ENCODE data around the gene U2SURP. TPM values are rescaled to one million over a fixed set of nuclear protein-coding genes. Genes with fewer than 3 reads are reported as not detected.

The U2SURP gene
- total RNA-seq, 2 donors from 2014 or later, result 53.1 to 91.5 TPM

DNA sequence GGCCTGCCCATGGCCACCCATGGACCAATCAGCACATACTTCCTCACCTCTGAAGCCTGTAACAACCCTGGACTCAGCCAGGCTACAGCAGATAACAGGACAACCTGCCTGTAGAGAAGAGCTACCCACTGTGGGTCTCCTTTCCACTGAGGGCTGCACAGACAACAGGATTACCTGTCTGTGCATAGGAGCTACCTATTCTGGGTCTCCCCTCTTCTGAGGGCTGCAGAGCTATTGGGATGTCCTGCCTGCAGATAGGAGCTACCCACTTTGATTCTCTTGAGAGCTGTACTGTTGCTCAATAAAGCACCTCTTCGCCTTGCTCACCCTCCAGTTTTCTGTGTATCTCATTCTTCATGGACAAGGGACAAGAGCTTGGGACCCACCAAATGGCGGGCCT is 94.4 kb downstream of the U2SURP start:
- no peaks in the 10 kb centered on the region for H3K4me1 ChIP-seq (ENCODE audit: control insufficient read depth in 1 of 2, low read depth in 2 of 2)
- H3K36me3 ChIP-seq, result no peaks in the 10 kb centered on the region
- no peak overlapping the region for H3K4me3 ChIP-seq
- no peak overlapping the region for H3K27ac ChIP-seq
- H3K9me3 ChIP-seq, result no peaks in the 10 kb centered on the region
- TF ChIP-seq, protein P1, sequence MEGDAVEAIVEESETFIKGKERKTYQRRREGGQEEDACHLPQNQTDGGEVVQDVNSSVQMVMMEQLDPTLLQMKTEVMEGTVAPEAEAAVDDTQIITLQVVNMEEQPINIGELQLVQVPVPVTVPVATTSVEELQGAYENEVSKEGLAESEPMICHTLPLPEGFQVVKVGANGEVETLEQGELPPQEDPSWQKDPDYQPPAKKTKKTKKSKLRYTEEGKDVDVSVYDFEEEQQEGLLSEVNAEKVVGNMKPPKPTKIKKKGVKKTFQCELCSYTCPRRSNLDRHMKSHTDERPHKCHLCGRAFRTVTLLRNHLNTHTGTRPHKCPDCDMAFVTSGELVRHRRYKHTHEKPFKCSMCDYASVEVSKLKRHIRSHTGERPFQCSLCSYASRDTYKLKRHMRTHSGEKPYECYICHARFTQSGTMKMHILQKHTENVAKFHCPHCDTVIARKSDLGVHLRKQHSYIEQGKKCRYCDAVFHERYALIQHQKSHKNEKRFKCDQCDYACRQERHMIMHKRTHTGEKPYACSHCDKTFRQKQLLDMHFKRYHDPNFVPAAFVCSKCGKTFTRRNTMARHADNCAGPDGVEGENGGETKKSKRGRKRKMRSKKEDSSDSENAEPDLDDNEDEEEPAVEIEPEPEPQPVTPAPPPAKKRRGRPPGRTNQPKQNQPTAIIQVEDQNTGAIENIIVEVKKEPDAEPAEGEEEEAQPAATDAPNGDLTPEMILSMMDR (IDR thresholded peaks at IDR 0.05), result no peak
- no peak for DNase-seq (ENCODE audit: low spot score)
- ATAC-seq (ENCODE audit: insufficient number of reproducible peaks, low FRiP score, low read depth), result no peak
- no peaks in the 10 kb centered on the region for H3K27me3 ChIP-seq (replicated peaks; ENCODE audit: insufficient read depth)

DNA sequence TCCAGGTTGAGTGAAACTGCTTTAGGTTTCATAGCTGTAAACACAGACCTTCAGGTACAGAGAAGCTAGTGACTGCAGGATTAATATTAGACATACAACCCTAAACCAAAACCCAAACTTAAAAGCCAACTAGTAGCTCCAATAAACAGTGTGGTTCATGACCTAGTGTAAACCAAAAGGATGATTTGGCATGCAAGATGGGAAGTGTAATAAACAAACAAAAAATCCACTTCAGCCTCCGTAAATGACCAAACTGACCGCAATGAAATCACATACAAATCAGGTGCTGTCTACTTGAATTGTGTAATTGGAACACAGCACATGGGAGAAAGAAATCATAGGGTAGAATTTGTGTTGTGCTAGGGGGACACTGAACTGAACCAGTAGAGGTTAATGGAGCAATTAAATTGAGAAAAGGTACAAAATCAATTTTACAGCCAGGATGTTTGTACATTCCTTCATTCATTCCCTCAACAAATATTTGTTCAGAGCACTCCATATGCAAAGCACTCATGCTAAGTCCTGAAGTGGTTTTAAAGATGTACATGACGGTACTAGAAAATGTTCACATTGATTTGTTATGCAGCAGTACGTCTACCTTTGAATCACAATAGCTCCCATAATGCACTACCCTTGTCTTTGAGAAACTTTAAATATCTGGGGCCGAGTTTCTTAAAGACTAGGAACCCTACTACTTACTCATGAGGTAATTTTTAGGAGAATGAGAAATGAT is 96.8 kb downstream of the U2SURP start:
- Histone ChIP-seq H3K9me3 (no peaks in the 10 kb centered on the region), H3K27ac (no peak overlapping the region), H3K36me3 (no peaks in the 10 kb centered on the region), H3K27me3 (replicated peaks; ENCODE audit: insufficient read depth) (no peaks in the 10 kb centered on the region), H3K4me3 (no peak overlapping the region), H3K4me1 (ENCODE audit: control insufficient read depth in 1 of 2, low read depth in 2 of 2) (no peaks in the 10 kb centered on the region)
- DNase-seq (ENCODE audit: low spot score) (no peak), ATAC-seq (ENCODE audit: insufficient number of reproducible peaks, low FRiP score, low read depth) (no peak)
- TF ChIP-seq, protein P1 (IDR thresholded peaks at IDR 0.05), result no peak

DNA sequence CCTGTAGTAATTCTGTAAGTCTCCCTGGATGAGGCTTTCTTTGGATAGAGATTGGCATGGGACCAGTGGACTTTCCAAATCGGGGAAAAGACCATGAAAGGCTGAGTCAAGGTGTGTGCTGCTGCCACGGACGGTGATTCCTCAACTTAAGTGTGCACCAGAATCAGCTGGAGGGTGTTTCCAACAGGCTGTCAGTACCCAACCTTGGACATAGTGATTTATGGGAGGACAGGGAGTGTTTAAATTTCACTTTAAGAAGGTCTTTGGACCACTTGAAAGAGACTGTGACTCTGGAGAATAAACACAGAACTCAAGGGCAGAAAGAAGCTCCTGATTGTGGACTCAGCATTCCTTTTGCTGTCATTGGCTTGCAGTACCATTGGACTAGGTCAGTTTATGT is 97.8 kb downstream of the U2SURP start:
- Histone ChIP-seq H3K9me3 (no peaks in the 10 kb centered on the region), H3K36me3 (no peaks in the 10 kb centered on the region), H3K4me1 (ENCODE audit: control insufficient read depth in 1 of 2, low read depth in 2 of 2) (no peaks in the 10 kb centered on the region), H3K4me3 (no peak overlapping the region), H3K27ac (no peak overlapping the region), H3K27me3 (replicated peaks; ENCODE audit: insufficient read depth) (no peaks in the 10 kb centered on the region)
- TF ChIP-seq, protein P1 (IDR thresholded peaks at IDR 0.05), result no peak
- ATAC-seq (ENCODE audit: insufficient number of reproducible peaks, low FRiP score, low read depth) (no peak), DNase-seq (ENCODE audit: low spot score) (no peak)

DNA sequence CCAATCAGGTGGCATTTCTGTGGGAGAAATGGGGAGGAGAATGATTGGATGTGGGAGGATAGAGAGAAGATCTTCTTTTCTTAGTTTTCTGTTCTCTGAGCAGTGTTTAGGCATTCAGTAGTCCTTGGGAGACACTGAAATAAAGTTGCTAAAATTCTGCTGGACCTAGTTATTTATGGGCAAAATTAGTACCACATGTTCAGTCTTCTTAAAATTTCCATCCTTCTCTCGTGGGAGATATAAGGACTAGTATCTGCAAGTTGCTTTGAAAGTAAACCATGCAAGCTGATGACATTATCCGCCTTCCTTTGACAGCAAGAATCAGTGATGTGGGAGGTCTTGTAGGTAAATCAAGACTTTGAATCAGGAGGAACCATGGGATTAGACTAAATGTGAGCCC is 98.3 kb downstream of the U2SURP start:
- TF ChIP-seq, protein P1 (IDR thresholded peaks at IDR 0.05), result no peak
- DNase-seq (ENCODE audit: low spot score) (no peak), ATAC-seq (ENCODE audit: insufficient number of reproducible peaks, low FRiP score, low read depth) (no peak)
- H3K4me3 ChIP-seq, result no peak overlapping the region
- no peak overlapping the region for H3K27ac ChIP-seq
- no peaks in the 10 kb centered on the region for H3K27me3 ChIP-seq (replicated peaks; ENCODE audit: insufficient read depth)
- no peaks in the 10 kb centered on the region for H3K36me3 ChIP-seq
- H3K9me3 ChIP-seq, result peaks cover under 1% of the 10 kb centered on the region
- H3K4me1 ChIP-seq (ENCODE audit: control insufficient read depth in 1 of 2, low read depth in 2 of 2), result no peaks in the 10 kb centered on the region

DNA sequence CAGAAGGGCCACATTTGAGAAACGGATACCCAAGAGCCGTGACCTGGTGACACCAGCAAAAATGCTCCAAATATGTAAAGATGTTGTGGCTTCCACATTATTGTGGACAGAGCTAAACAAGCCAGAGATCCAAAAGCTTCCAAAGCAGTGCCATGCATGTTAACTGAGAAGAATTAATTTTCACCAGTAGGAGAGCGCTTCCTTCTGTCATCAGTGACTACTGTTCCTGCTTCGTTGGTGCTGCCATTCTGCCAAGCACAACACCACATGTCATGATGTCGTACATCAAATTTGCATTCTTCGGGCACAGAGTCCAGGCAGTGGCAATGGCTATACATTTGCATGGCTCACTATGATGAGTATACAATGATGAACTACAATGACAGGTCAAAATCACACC is 99.1 kb downstream of the U2SURP start:
- ATAC-seq (ENCODE audit: insufficient number of reproducible peaks, low FRiP score, low read depth), result no peak
- H3K27me3 ChIP-seq (replicated peaks; ENCODE audit: insufficient read depth), result no peaks in the 10 kb centered on the region
- DNase-seq (ENCODE audit: low spot score), result no peak
- peaks cover 8% of the 10 kb centered on the region for H3K9me3 ChIP-seq
- H3K27ac ChIP-seq, result no peak overlapping the region
- no peaks in the 10 kb centered on the region for H3K4me1 ChIP-seq (ENCODE audit: control insufficient read depth in 1 of 2, low read depth in 2 of 2)
- TF ChIP-seq, protein P1 (IDR thresholded peaks at IDR 0.05), result no peak
- no peak overlapping the region for H3K4me3 ChIP-seq
- no peaks in the 10 kb centered on the region for H3K36me3 ChIP-seq
